K562 (cell line): ENCODE measurements around the gene VWC2L. TPM values are rescaled to one million over a fixed set of nuclear protein-coding genes. Genes with fewer than 3 reads are reported as not detected.

Experiments
- ATAC-seq: fragments of 200-7000 bp; cut with Tn5 transposase; 3 replicates; pipeline ENCODE4 v1.9.1; 2020; ENCODE audit warnings: moderate library complexity
- BruUV-seq: library from RNA; stranded (reverse); fragments of 400-500 nt; replicated peaks from 2 replicates; lab custom pipeline; 2021; lab: Mats Ljungman, UMichigan
- CTCF ChIA-PET: fragments of 300-600 bp; formaldehyde crosslinking; extraction: SDS; loops from one replicate; lab custom pipeline; 2021; ENCODE audit warnings: low intra/inter-chr PET ratio; lab: Yijun Ruan, JAX
- POLR2A ChIA-PET: fragments of 300-600, 350-650 bp; sonication (Branson Sonifier 250); formaldehyde crosslinking; extraction: SDS; loops from one replicate; lab custom pipeline; 2021; ENCODE audit warnings: antibody characterized with exemption, inconsistent platforms; lab: Yijun Ruan, JAX
- DNase-seq, 4 experiments: peaks; one replicate each; pipeline versions ENCODE4 v3.0.0 to v3.0.0-alpha.2; 2011 to 2018; ENCODE audit warnings: low spot score in 3 of 4, mixed read lengths in 3 of 4; ENCODE audit errors: extremely low read depth in 1 of 4
- FAIRE-seq: peaks from 2 replicates; lab custom pipeline; 2011; peaks lifted over from hg19 to GRCh38; lab: Jason Lieb, UNC
- H2AFZ ChIP-seq: 2 replicates; pipeline ENCODE4 v1.6.0; 2011; ENCODE audit warnings: low read depth, low read length, control low read depth, inconsistent platforms
- H3K27ac ChIP-seq: fragments of 200-600 bp; 3 replicates; pipeline ENCODE4 v1.8.0; 2011; ENCODE audit warnings: low read depth, mild to moderate bottlenecking, control low read depth, inconsistent platforms, low read length, moderate library complexity, mixed read lengths; ENCODE audit errors: extremely low read depth
- H3K27me3 ChIP-seq, 2 experiments: fragments of 300-600 bp in 1 of 2; 2 replicates in 1 of 2; 3 replicates in 1 of 2; pipeline versions ENCODE4 v1.6.0 to v1.8.0; 2011; ENCODE audit warnings: inconsistent platforms in 2 of 2, low read length in 2 of 2, mild to moderate bottlenecking in 1 of 2, mixed read lengths in 1 of 2, moderate library complexity in 1 of 2; ENCODE audit not compliant: control insufficient read depth in 2 of 2, insufficient read depth in 2 of 2
- H3K36me3 ChIP-seq: fragments of 300-600 bp; 3 replicates; pipeline ENCODE4 v1.8.0; 2011; ENCODE audit warnings: mild to moderate bottlenecking, low read length, inconsistent platforms; ENCODE audit not compliant: control insufficient read depth, insufficient read depth
- H3K4me1 ChIP-seq, 2 experiments: fragments of 200-600 bp in 1 of 2; replicated peaks in 1 of 2; 2 replicates in 1 of 2; 3 replicates in 1 of 2; pipeline versions ENCODE4 v1.5.1 to v1.8.0; 2011; ENCODE audit warnings: inconsistent platforms in 2 of 2, low read length in 2 of 2, mild to moderate bottlenecking in 1 of 2, mixed read lengths in 1 of 2, moderate library complexity in 1 of 2; ENCODE audit not compliant: control insufficient read depth in 2 of 2, insufficient read depth in 2 of 2
- H3K4me2 ChIP-seq: 2 replicates; pipeline ENCODE4 v1.6.1; 2011; ENCODE audit warnings: low read length, control low read depth, inconsistent platforms, mixed read lengths; ENCODE audit not compliant: insufficient read depth
- H3K4me3 ChIP-seq: fragments of 200-600 bp; sonication (generic), shearing (Covaris generic); 2 replicates; pipeline ENCODE4 v1.5.1; 2016; ENCODE audit warnings: control low read depth, inconsistent platforms
- H3K79me2 ChIP-seq: fragments of 200-600 bp; 3 replicates; pipeline ENCODE4 v1.8.0; 2011; ENCODE audit warnings: low read length, inconsistent platforms; ENCODE audit not compliant: control insufficient read depth, insufficient read depth
- H3K9ac ChIP-seq, 2 experiments: 2 replicates each; pipeline versions ENCODE4 v1.6.0 to v1.6.1; 2011; ENCODE audit warnings: low read depth in 2 of 2, low read length in 2 of 2, control low read depth in 1 of 2, inconsistent platforms in 1 of 2, mild to moderate bottlenecking in 1 of 2, mixed read lengths in 1 of 2; ENCODE audit not compliant: insufficient read depth in 1 of 2
- H3K9me1 ChIP-seq: one replicate; pipeline ENCODE4 v1.6.0; 2011; ENCODE audit warnings: inconsistent platforms, mild to moderate bottlenecking, low read length, moderate library complexity; ENCODE audit not compliant: control insufficient read depth, insufficient read depth
- H3K9me3 ChIP-seq: replicated peaks from 2 replicates; pipeline ENCODE4 v1.5.1; 2011; ENCODE audit warnings: low read depth, low read length, inconsistent platforms; ENCODE audit not compliant: control insufficient read depth, insufficient read depth
- H4K20me1 ChIP-seq: replicated peaks from 2 replicates; pipeline ENCODE4 v1.6.1; 2011; ENCODE audit warnings: low read length, inconsistent platforms, mixed read lengths; ENCODE audit not compliant: control insufficient read depth, insufficient read depth
- DDX20 ChIP-seq: fragments of 450-650 bp; IDR thresholded peaks from 2 replicates; pipeline ENCODE4 v1.6.1; 2016; ENCODE audit warnings: missing genetic modification characterization, low read depth, mild to moderate bottlenecking, missing compliant biosample characterization, moderate library complexity
- GMEB1 ChIP-seq: fragments of 250-450 bp; sonication (Bioruptor Pico); IDR thresholded peaks from 2 replicates; pipeline ENCODE4 v1.4.0; 2020; ENCODE audit warnings: mild to moderate bottlenecking
- PTTG1 ChIP-seq: fragments of 450-650 bp; IDR thresholded peaks from 2 replicates; pipeline ENCODE4 v1.6.1; 2016; ENCODE audit warnings: low read depth, mild to moderate bottlenecking, missing genetic modification characterization, missing compliant biosample characterization
- SIX5 ChIP-seq, 2 experiments: IDR thresholded peaks; 2 replicates each; pipeline ENCODE4 v1.6.1; 2011; ENCODE audit warnings: low read length in 2 of 2, borderline replicate concordance in 1 of 2, low read depth in 1 of 2, mild to moderate bottlenecking in 1 of 2, moderate library complexity in 1 of 2; ENCODE audit not compliant: insufficient read depth in 1 of 2
- SREBF1 ChIP-seq: fragments of 150-350 bp; IDR thresholded peaks from 2 replicates; pipeline ENCODE4 v1.6.1; 2014; ENCODE audit warnings: antibody characterized with exemption, low read depth, low read length, borderline replicate concordance
- U2AF1 ChIP-seq: fragments of 200-400 bp; formaldehyde crosslinking; optimal IDR thresholded peaks from 2 replicates; pipeline ENCODE3; 2017; ENCODE audit warnings: mild to moderate bottlenecking, low read depth, low read length, moderate library complexity
- WGBS: fragments of 100-300 bp; shearing (Covaris generic); methylation state at CpG from one replicate; pipeline ENCODE4 v1.1.6; 2016; ENCODE audit warnings: low coverage, mixed read lengths; ENCODE audit not compliant: insufficient coverage; ENCODE audit errors: missing lambda C conversion rate; 5-methylcytosine and 5-hydroxymethylcytosine counted together
- in situ Hi-C: fragments of 300-500 bp; cut with MboI; formaldehyde crosslinking; loops from 4 replicates; pipeline ENCODE4 v1.15.0; 2018; ENCODE audit warnings: inconsistent platforms, mixed read lengths
- intact Hi-C: fragments of 100-400 bp; cut with micrococcal nuclease; formaldehyde crosslinking; loops from 2 replicates; pipeline ENCODE4 v1.14.2; 2022
- polyA plus RNA-seq, 8 experiments: library from polyadenylated mRNA; depleted of rRNA in 4 of 8; stranded (reverse) in 5 of 8; unstranded in 3 of 8; fragments of >200 nt; fragmentation: Nextera tagmentation in 2 of 8; fragmentation: Illumina TruSeq in 1 of 8; extraction: Ambion mirVana in 2 of 8; extraction: Trizol in 1 of 8; gene quantifications; 2 replicates each; pipeline versions ENCODE4 v1.2.1 to v1.2.3, GENCODE V29; 2011 to 2014; ENCODE audit warnings: inconsistent platforms in 1 of 8, missing spikeins in 1 of 8
- total RNA-seq, 7 experiments: library from RNA; depleted of rRNA in 6 of 7; stranded (reverse); fragments of >200 nt in 6 of 7; fragmentation: Illumina TruSeq in 2 of 7; extraction: Trizol in 2 of 7; gene quantifications; 2 replicates each; pipeline versions ENCODE4 v1.2.1 to v1.2.3, GENCODE V29; 2011 to 2021; ENCODE audit warnings: low replicate concordance in 1 of 7
- TF ChIP-seq, protein P1 (sequence below): fragments of 200-600 bp; sonication (generic); IDR thresholded peaks from one replicate; pipeline ENCODE4 v1.6.1; 2012; ENCODE audit warnings: mild to moderate bottlenecking, low read depth, low read length, inconsistent platforms
- TF ChIP-seq, protein P2 (sequence below): fragments of 200-800 bp; sonication (Bioruptor generic); IDR thresholded peaks from 2 replicates; pipeline ENCODE4 v1.6.1; 2017; ENCODE audit warnings: missing genetic modification characterization, missing compliant biosample characterization

The VWC2L gene
- total and polyA plus RNA-seq, 9 of the 15 experiments (the other 6 are each of a cell fraction or from before 2014, with no cell fraction given) = not detected

DNA sequence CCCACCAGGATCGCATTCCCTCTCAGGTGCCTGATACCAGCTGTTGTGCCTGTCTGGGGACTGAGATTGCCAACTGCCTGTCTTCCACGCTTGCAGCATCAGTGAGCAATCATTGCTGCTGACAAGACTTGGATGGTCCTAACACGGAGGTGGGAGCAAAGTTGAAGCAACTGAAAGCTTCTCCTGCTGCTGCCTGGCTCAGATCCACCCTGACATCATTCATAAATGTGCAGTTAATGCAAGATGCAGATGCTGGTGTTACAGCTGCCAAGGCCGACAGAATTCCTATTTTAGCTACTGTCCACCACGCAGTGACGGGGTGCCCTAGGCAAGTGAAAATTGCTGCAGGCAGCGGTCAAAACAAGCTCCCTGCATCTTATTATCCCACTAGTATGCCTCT is 131.4 kb downstream of the VWC2L start:
- no peak overlapping the region for H3K9ac ChIP-seq
- ChIA-PET POLR2A (no interaction called here), CTCF (no interaction called here)
- no peak overlapping the region for H3K27ac ChIP-seq
- H3K79me2 ChIP-seq = no peaks in the 10 kb centered on the region
- H2AFZ ChIP-seq = no peak overlapping the region
- FAIRE-seq (no peak), DNase-seq (no peak), ATAC-seq (no peak)
- H3K4me1 ChIP-seq = no peaks in the 10 kb centered on the region
- no peaks in the 10 kb centered on the region for H3K36me3 ChIP-seq
- no peaks in the 10 kb centered on the region for H3K9me1 ChIP-seq
- no peaks in the 10 kb centered on the region for H3K27me3 ChIP-seq
- H3K4me3 ChIP-seq = no peak overlapping the region
- BruUV-seq = no TSS peak
- intact Hi-C loops = no loop called here
- in situ Hi-C loops = no loop called here
- H4K20me1 ChIP-seq = no peaks in the 10 kb centered on the region
- H3K9me3 ChIP-seq = no peaks in the 10 kb centered on the region
- 4% methylated on average over 7 of the region's 7 CpGs for WGBS
- H3K4me2 ChIP-seq = no peak overlapping the region
- TF ChIP-seq U2AF1 (no peak), GMEB1 (CRISPR knock-in tag) (no peak), SREBF1 (no peak), SIX5 (IDR thresholded peaks at IDR 0.05; ENCODE audit: borderline replicate concordance in 1 of 2, insufficient read depth in 1 of 2, low read depth in 1 of 2, low read length in 2 of 2) (no peak), DDX20 (tag) (no peak), PTTG1 (no peak)
- TF ChIP-seq, protein P1, sequence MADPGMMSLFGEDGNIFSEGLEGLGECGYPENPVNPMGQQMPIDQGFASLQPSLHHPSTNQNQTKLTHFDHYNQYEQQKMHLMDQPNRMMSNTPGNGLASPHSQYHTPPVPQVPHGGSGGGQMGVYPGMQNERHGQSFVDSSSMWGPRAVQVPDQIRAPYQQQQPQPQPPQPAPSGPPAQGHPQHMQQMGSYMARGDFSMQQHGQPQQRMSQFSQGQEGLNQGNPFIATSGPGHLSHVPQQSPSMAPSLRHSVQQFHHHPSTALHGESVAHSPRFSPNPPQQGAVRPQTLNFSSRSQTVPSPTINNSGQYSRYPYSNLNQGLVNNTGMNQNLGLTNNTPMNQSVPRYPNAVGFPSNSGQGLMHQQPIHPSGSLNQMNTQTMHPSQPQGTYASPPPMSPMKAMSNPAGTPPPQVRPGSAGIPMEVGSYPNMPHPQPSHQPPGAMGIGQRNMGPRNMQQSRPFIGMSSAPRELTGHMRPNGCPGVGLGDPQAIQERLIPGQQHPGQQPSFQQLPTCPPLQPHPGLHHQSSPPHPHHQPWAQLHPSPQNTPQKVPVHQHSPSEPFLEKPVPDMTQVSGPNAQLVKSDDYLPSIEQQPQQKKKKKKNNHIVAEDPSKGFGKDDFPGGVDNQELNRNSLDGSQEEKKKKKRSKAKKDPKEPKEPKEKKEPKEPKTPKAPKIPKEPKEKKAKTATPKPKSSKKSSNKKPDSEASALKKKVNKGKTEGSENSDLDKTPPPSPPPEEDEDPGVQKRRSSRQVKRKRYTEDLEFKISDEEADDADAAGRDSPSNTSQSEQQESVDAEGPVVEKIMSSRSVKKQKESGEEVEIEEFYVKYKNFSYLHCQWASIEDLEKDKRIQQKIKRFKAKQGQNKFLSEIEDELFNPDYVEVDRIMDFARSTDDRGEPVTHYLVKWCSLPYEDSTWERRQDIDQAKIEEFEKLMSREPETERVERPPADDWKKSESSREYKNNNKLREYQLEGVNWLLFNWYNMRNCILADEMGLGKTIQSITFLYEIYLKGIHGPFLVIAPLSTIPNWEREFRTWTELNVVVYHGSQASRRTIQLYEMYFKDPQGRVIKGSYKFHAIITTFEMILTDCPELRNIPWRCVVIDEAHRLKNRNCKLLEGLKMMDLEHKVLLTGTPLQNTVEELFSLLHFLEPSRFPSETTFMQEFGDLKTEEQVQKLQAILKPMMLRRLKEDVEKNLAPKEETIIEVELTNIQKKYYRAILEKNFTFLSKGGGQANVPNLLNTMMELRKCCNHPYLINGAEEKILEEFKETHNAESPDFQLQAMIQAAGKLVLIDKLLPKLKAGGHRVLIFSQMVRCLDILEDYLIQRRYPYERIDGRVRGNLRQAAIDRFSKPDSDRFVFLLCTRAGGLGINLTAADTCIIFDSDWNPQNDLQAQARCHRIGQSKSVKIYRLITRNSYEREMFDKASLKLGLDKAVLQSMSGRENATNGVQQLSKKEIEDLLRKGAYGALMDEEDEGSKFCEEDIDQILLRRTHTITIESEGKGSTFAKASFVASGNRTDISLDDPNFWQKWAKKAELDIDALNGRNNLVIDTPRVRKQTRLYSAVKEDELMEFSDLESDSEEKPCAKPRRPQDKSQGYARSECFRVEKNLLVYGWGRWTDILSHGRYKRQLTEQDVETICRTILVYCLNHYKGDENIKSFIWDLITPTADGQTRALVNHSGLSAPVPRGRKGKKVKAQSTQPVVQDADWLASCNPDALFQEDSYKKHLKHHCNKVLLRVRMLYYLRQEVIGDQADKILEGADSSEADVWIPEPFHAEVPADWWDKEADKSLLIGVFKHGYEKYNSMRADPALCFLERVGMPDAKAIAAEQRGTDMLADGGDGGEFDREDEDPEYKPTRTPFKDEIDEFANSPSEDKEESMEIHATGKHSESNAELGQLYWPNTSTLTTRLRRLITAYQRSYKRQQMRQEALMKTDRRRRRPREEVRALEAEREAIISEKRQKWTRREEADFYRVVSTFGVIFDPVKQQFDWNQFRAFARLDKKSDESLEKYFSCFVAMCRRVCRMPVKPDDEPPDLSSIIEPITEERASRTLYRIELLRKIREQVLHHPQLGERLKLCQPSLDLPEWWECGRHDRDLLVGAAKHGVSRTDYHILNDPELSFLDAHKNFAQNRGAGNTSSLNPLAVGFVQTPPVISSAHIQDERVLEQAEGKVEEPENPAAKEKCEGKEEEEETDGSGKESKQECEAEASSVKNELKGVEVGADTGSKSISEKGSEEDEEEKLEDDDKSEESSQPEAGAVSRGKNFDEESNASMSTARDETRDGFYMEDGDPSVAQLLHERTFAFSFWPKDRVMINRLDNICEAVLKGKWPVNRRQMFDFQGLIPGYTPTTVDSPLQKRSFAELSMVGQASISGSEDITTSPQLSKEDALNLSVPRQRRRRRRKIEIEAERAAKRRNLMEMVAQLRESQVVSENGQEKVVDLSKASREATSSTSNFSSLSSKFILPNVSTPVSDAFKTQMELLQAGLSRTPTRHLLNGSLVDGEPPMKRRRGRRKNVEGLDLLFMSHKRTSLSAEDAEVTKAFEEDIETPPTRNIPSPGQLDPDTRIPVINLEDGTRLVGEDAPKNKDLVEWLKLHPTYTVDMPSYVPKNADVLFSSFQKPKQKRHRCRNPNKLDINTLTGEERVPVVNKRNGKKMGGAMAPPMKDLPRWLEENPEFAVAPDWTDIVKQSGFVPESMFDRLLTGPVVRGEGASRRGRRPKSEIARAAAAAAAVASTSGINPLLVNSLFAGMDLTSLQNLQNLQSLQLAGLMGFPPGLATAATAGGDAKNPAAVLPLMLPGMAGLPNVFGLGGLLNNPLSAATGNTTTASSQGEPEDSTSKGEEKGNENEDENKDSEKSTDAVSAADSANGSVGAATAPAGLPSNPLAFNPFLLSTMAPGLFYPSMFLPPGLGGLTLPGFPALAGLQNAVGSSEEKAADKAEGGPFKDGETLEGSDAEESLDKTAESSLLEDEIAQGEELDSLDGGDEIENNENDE = no peak
- TF ChIP-seq, protein P2, sequence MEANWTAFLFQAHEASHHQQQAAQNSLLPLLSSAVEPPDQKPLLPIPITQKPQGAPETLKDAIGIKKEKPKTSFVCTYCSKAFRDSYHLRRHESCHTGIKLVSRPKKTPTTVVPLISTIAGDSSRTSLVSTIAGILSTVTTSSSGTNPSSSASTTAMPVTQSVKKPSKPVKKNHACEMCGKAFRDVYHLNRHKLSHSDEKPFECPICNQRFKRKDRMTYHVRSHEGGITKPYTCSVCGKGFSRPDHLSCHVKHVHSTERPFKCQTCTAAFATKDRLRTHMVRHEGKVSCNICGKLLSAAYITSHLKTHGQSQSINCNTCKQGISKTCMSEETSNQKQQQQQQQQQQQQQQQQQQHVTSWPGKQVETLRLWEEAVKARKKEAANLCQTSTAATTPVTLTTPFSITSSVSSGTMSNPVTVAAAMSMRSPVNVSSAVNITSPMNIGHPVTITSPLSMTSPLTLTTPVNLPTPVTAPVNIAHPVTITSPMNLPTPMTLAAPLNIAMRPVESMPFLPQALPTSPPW (CRISPR knock-in tag) = no peak
